Left lung (tissue), 10 donors: Measurements from ENCODE around the gene RAMP3. TPM values are rescaled to one million over a fixed set of nuclear protein-coding genes. Genes with fewer than 3 reads are reported as not detected.

ENCODE experiments used
- ATAC-seq: fragments of 200-7000 bp; cut with Tn5 transposase; one replicate; pipeline ENCODE4 v1.9.1; 2020; ENCODE audit warnings: moderate library complexity
- DNase-seq, 4 donors: peaks; one replicate each; pipeline ENCODE4 v3.0.0-alpha.2; 2013 to 2020
- H3K27ac ChIP-seq, 2 donors: fragments of 200-600 bp; sonication (generic) in 1 of 2; one replicate each; pipeline versions ENCODE4 v1.5.0 to v1.8.0; 2020 to 2021
- H3K27me3 ChIP-seq, 2 donors: fragments of 200-600 bp; sonication (generic) in 1 of 2; one replicate each; pipeline versions ENCODE4 v1.5.0 to v1.8.0; 2020 to 2021
- H3K36me3 ChIP-seq, 2 donors: fragments of 200-600 bp; sonication (generic) in 1 of 2; one replicate each; pipeline versions ENCODE4 v1.5.0 to v1.8.0; 2020 to 2021
- H3K4me1 ChIP-seq, 2 donors: fragments of 200-600 bp; one replicate each; pipeline ENCODE4 v1.8.0; 2021
- H3K4me3 ChIP-seq, 2 donors: fragments of 200-600 bp; sonication (generic) in 1 of 2; one replicate each; pipeline versions ENCODE4 v1.5.0 to v1.8.0; 2020 to 2021; ENCODE audit warnings: mild to moderate bottlenecking in 1 of 2
- H3K9me3 ChIP-seq, 2 donors: fragments of 200-600 bp; sonication (generic) in 1 of 2; one replicate each; pipeline versions ENCODE4 v1.5.0 to v1.8.0; 2020 to 2021
- intact Hi-C, 2 donors: fragments of 100-400 bp; cut with DNase I; formaldehyde crosslinking; loops; one replicate each; pipeline versions ENCODE4 v1.11.2 to v1.14.2; 2022
- polyA plus RNA-seq, 6 donors: library from polyadenylated mRNA; unstranded; fragments of 120-200 nt; gene quantifications; one replicate each; pipeline ENCODE4 v1.2.1, GENCODE V29; 2013; ENCODE audit not compliant: insufficient read length in 6 of 6
- total RNA-seq, 2 donors: library from RNA; stranded (reverse); fragmentation: NEBNext Ultra II Directional; extraction: Animal tissue kit (Norgen Biotek cat#: 25700); gene quantifications; one replicate each; pipeline ENCODE4 v1.2.1, GENCODE V29; 2021
- TF ChIP-seq, protein P1 (sequence below), 2 donors: fragments of 200-600 bp; sonication (generic) in 1 of 2; IDR thresholded peaks; one replicate each; pipeline versions ENCODE4 v1.5.0 to v1.8.0; 2021; ENCODE audit warnings: antibody characterized with exemption in 2 of 2
- donor health status: DM: no; HTN: yes; CAD: no.
- donor health status: DM: no; HTN: no; CAD: no.

RAMP3 gene
- total and polyA plus RNA-seq, 8 donors: 12.5 to 89.9 (median 23.2) TPM

DNA sequence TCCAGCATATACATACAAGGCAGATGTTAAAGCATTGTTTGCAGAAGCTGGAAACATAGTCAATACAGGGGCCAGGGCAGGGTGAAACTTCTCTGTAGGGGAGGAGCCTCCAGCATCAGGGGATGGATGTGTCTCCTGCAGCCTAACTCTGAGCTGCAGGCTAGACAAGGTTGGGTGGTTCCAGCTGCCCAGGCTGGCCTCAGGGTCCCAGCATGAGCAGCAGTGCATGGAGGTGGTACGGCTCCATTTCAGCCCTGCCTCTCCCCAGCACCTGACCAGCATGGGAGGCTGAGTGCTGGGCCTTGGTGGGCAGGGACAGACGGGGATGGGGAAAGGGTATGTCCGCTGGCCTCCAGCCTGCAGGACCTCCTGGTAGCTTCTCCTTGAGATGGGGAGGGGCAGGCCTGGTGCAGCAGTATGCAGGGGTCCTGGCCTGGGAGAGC lies 38.7 kb upstream of the RAMP3 start:
- Histone ChIP-seq H3K4me3 (no peak overlapping the region), H3K27ac (no peak overlapping the region), H3K4me1 (no peaks in the 10 kb centered on the region), H3K9me3 (no peaks in the 10 kb centered on the region), H3K27me3 (no peaks in the 10 kb centered on the region), H3K36me3 (no peaks in the 10 kb centered on the region)
- TF ChIP-seq, protein P1, sequence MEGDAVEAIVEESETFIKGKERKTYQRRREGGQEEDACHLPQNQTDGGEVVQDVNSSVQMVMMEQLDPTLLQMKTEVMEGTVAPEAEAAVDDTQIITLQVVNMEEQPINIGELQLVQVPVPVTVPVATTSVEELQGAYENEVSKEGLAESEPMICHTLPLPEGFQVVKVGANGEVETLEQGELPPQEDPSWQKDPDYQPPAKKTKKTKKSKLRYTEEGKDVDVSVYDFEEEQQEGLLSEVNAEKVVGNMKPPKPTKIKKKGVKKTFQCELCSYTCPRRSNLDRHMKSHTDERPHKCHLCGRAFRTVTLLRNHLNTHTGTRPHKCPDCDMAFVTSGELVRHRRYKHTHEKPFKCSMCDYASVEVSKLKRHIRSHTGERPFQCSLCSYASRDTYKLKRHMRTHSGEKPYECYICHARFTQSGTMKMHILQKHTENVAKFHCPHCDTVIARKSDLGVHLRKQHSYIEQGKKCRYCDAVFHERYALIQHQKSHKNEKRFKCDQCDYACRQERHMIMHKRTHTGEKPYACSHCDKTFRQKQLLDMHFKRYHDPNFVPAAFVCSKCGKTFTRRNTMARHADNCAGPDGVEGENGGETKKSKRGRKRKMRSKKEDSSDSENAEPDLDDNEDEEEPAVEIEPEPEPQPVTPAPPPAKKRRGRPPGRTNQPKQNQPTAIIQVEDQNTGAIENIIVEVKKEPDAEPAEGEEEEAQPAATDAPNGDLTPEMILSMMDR (IDR thresholded peaks at IDR 0.05): no peak
- no peak for ATAC-seq
- DNase-seq: no peak
- intact Hi-C loops: no loop called here

DNA sequence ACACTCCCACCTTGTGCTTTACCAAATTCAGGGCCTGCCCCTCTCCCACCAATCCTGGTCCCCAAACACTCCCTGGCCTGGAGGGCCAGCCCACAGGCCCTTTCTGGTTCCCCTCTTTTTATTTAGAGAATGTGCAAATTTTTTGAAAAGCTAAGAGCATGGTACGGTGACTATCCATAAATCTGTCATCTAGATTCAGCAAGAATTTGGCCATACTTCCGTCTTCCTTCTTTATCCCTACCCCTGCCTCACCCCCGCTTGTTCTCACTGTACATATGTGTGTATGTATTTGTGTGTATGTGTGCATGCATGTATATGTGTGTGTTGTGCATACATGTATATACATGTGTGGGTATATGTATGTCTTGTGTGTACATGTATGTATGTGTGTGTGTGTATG lies 38.0 kb upstream of the RAMP3 start:
- Histone ChIP-seq H3K27ac (no peak overlapping the region), H3K4me1 (no peaks in the 10 kb centered on the region), H3K4me3 (no peak overlapping the region), H3K27me3 (no peaks in the 10 kb centered on the region), H3K36me3 (no peaks in the 10 kb centered on the region), H3K9me3 (no peaks in the 10 kb centered on the region)
- TF ChIP-seq, protein P1 (IDR thresholded peaks at IDR 0.05): no peak
- DNase-seq: no peak
- intact Hi-C loops: no loop called here
- no peak for ATAC-seq

DNA sequence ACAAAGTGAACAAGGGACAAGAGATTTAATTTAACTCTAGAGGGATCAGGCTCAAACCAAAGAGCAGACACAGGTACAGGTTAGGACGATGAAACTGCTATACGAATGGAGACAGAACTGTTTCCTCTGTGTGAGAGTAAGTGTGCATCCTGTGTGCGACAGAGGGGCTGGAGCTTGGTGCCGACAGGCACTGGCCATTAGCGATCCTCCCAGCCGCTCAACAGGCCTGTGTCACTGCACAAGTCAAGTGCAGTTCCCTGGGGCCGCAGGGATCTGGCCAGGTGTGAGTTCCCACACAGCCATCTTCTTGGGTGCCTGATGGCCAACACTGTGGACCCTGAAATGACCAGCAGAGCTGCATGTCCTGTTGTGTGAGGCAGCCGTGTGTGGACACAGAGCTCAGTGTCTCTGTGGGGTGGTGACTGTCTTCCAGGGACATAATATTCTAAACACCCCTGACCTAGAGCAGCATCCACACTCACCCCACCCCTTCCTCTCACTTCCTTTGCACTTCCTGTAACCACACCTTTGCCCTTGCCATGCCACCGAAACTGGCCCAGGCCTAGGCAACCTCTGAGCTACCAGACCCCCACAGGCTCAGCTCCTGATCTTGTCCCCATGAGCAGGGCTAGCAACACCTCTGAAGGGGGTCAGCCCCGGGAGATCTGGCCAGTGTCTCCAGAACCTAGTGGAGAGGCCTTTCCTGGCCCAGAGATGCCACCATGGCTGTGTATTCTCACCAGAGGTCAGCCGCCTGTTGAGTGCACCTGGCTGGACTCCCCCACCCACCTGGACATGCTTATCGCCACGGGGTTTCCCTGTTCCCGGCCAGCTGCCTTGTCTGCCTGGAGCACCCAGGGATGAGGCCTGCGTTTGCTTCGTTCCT lies 34.4 kb upstream of the RAMP3 start:
- Histone ChIP-seq H3K36me3 (no peaks in the 10 kb centered on the region), H3K4me3 (no peak overlapping the region), H3K9me3 (no peaks in the 10 kb centered on the region), H3K27me3 (no peaks in the 10 kb centered on the region), H3K4me1 (no peaks in the 10 kb centered on the region), H3K27ac (no peak overlapping the region)
- TF ChIP-seq, protein P1 (IDR thresholded peaks at IDR 0.05): no peak
- DNase-seq: no peak
- intact Hi-C loops: no loop called here
- ATAC-seq: no peak

DNA sequence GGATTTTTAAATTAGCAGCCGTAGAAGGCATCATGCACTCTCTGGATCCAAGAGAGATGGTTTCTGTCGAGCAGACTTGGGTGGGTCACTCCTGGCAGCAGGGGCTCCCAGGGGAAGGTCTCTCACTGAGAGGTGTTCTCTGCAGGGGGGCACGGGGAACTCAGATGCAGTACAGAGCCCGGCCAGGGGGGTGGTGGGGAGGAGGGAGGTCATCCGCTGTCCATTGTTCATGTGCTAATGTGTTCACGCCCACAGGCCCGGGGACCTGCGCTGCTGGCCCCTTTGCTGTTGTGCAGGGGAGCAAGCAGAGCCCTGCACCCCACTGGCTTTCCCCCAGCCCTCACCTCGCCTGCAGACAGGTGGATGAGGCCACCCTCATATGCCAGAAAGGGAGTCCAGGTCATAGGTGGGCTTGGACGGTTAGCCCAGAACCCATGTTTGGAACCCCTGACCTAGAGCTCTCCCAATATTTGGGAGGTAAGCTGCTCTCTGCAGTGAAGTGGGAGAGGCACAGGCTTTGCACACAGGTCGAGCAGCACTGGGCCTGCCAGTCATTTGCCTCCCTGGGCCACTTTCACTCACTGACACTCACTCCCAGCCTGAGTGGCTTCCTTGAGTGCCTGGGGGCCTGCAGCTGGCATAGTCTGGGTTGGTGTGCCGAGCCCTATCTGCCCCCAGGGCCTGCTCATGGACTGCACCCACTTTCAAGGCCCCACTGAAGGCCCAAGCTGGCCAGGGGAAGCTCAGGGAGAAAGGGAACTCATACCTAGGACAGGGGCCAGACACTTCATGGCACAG lies 33.5 kb upstream of the RAMP3 start:
- no peaks in the 10 kb centered on the region for H3K36me3 ChIP-seq
- DNase-seq: peak in 1 of 4 donors; percentile 74
- no peak overlapping the region for H3K27ac ChIP-seq
- no peaks in the 10 kb centered on the region for H3K9me3 ChIP-seq
- H3K4me3 ChIP-seq: no peak overlapping the region
- ATAC-seq: no peak
- H3K4me1 ChIP-seq: no peaks in the 10 kb centered on the region
- TF ChIP-seq, protein P1 (IDR thresholded peaks at IDR 0.05): no peak
- intact Hi-C loops: no loop called here
- H3K27me3 ChIP-seq: no peaks in the 10 kb centered on the region
